HCT116 (cell line): ENCODE results near the gene XG. TPM values are rescaled to one million over a fixed set of nuclear protein-coding genes. Genes with fewer than 3 reads are reported as not detected.
"Not testable (repeated sequence)": the region's sequence is repeated elsewhere in the genome, so short reads cannot be mapped to it uniquely, and the experiment has no call there.

ENCODE experiments used
- ATAC-seq: fragments of 200-7000 bp; cut with Tn5 transposase; 2 replicates; pipeline ENCODE4 v1.9.1; 2020; ENCODE audit warnings: mild to moderate bottlenecking, moderate library complexity
- BruUV-seq: library from RNA; stranded (reverse); fragments of 400-500 nt; replicated peaks from 2 replicates; lab custom pipeline; 2021; lab: Mats Ljungman, UMichigan
- CTCF ChIA-PET: fragments of 300-600 bp; sonication (Branson Sonifier 250); formaldehyde crosslinking; loops from one replicate; lab custom pipeline; 2021; ENCODE audit warnings: antibody characterized with exemption; lab: Charles Lee
- POLR2A ChIA-PET: fragments of 300-600, 350-600 bp; sonication (Branson Sonifier 250); formaldehyde crosslinking; loops from one replicate; lab custom pipeline; 2021; ENCODE audit warnings: antibody characterized with exemption; lab: Charles Lee
- RAD21 ChIA-PET, 2 experiments: fragments of 300-600 bp; sonication (Branson Sonifier 250); formaldehyde crosslinking; loops; one replicate each; lab custom pipeline; 2023; ENCODE audit warnings: low total read pairs in 2 of 2; ENCODE audit not compliant: uncharacterized antibody in 2 of 2, unreplicated experiment in 2 of 2, low non-redundant PET in 1 of 2; lab: Charles Lee
- DNase-seq: peaks from one replicate; pipeline ENCODE4 v3.0.0-alpha.2; 2010; ENCODE audit warnings: low read depth, low spot score
- H2AFZ ChIP-seq: fragments of 200-600 bp; shearing (Covaris generic), sonication (generic); 2 replicates; pipeline ENCODE4 v1.6.1; 2017; ENCODE audit warnings: low read depth, mixed run types, mixed read lengths, antibody characterized with exemption, low read length; ENCODE audit not compliant: poor library complexity, severe bottlenecking
- H3K27ac ChIP-seq: 2 replicates; pipeline ENCODE4 v1.5.1; 2012; ENCODE audit warnings: low read depth, low read length
- H3K27me3 ChIP-seq: fragments of 200-600 bp; sonication (generic); 2 replicates; pipeline ENCODE4 v1.6.1; 2016; ENCODE audit warnings: mixed run types, low read length, mixed read lengths; ENCODE audit not compliant: insufficient read depth
- H3K36me3 ChIP-seq, 2 experiments: fragments of 200-500 bp in 1 of 2; fragments of 200-600 bp in 1 of 2; sonication (Bioruptor generic) in 1 of 2; sonication (generic) in 1 of 2; 2 replicates each; pipeline versions ENCODE4 v1.5.1 to v1.6.1; 2014 to 2016; ENCODE audit warnings: low read length in 2 of 2, inconsistent platforms in 1 of 2, mixed read lengths in 1 of 2, mixed run types in 1 of 2; ENCODE audit not compliant: insufficient read depth in 2 of 2, control insufficient read depth in 1 of 2
- H3K4me1 ChIP-seq, 2 experiments: fragments of 200-600 bp in 1 of 2; sonication (generic) in 1 of 2; 2 replicates each; pipeline versions ENCODE4 v1.5.1 to v1.6.1; 2012 to 2017; ENCODE audit warnings: low read length in 2 of 2, inconsistent platforms in 1 of 2, mild to moderate bottlenecking in 1 of 2, mixed read lengths in 1 of 2, mixed run types in 1 of 2, moderate library complexity in 1 of 2; ENCODE audit not compliant: insufficient read depth in 2 of 2, control insufficient read depth in 1 of 2
- H3K4me2 ChIP-seq: fragments of 200-600 bp; sonication (generic); 2 replicates; pipeline ENCODE4 v1.6.1; 2017; ENCODE audit warnings: mixed run types, low read length, mixed read lengths
- H3K4me3 ChIP-seq, 2 experiments: fragments of 200-600 bp in 1 of 2; sonication (generic) in 1 of 2; replicated peaks in 1 of 2; 2 replicates each; pipeline ENCODE4 v1.5.1; 2011 to 2016; ENCODE audit warnings: low read length in 2 of 2, control low read depth in 1 of 2, low read depth in 1 of 2, mild to moderate bottlenecking in 1 of 2, mixed read lengths in 1 of 2, mixed run types in 1 of 2
- H3K79me2 ChIP-seq: fragments of 200-600 bp; sonication (generic); 2 replicates; pipeline ENCODE4 v1.6.1; 2017; ENCODE audit warnings: mild to moderate bottlenecking, mixed run types, low read length, moderate library complexity, mixed read lengths; ENCODE audit not compliant: insufficient read depth
- H3K9ac ChIP-seq: fragments of 200-600 bp; sonication (generic); 2 replicates; pipeline ENCODE4 v1.6.1; 2016; ENCODE audit warnings: low read length, mixed read lengths
- H3K9me2 ChIP-seq: fragments of 200-600 bp; sonication (generic), shearing (Covaris generic); 2 replicates; pipeline ENCODE4 v1.6.1; 2017; ENCODE audit warnings: mixed run types, mild to moderate bottlenecking, moderate library complexity; ENCODE audit not compliant: insufficient read depth
- H3K9me3 ChIP-seq, 2 experiments: fragments of 200-500 bp in 1 of 2; fragments of 200-600 bp in 1 of 2; sonication (Bioruptor generic) in 1 of 2; sonication (generic) in 1 of 2; 2 replicates each; pipeline ENCODE4 v1.6.1; 2014 to 2017; ENCODE audit warnings: low read length in 2 of 2, mixed read lengths in 2 of 2, inconsistent platforms in 1 of 2, low read depth in 1 of 2, mild to moderate bottlenecking in 1 of 2, mixed run types in 1 of 2, moderate library complexity in 1 of 2; ENCODE audit not compliant: control insufficient read depth in 1 of 2, insufficient read depth in 1 of 2
- H4K20me1 ChIP-seq: fragments of 200-600 bp; sonication (generic), shearing (Covaris generic); 2 replicates; pipeline ENCODE4 v1.6.1; 2017; ENCODE audit warnings: mixed run types, mild to moderate bottlenecking, moderate library complexity; ENCODE audit not compliant: insufficient read depth
- CEBPB ChIP-seq: IDR thresholded peaks from 2 replicates; pipeline ENCODE4 v1.6.1; 2012; ENCODE audit warnings: low read depth
- ELF1 ChIP-seq: IDR thresholded peaks from 2 replicates; pipeline ENCODE4 v1.6.1; 2012; ENCODE audit warnings: low read depth, borderline replicate concordance
- EZH2 ChIP-seq: fragments of 200-600 bp; sonication (generic); IDR thresholded peaks from 2 replicates; pipeline ENCODE4 v1.6.1; 2017; ENCODE audit warnings: antibody characterized with exemption, mixed run types
- FOSL1 ChIP-seq: IDR thresholded peaks from 2 replicates; pipeline ENCODE4 v1.6.1; 2012; ENCODE audit warnings: low read depth
- POLR2AphosphoS5 ChIP-seq: IDR thresholded peaks from 2 replicates; pipeline ENCODE4 v1.6.1; 2011; ENCODE audit warnings: mild to moderate bottlenecking, low read depth, low read length, moderate library complexity
- SIN3A ChIP-seq: IDR thresholded peaks from 2 replicates; pipeline ENCODE4 v1.6.1; 2012; ENCODE audit warnings: low read depth
- SP1 ChIP-seq: IDR thresholded peaks from 2 replicates; pipeline ENCODE4 v1.6.1; 2012; ENCODE audit warnings: low read depth
- intact Hi-C: fragments of 100-400 bp; cut with micrococcal nuclease; formaldehyde crosslinking; loops from 2 replicates; pipeline ENCODE4 v1.10.0; 2022
- total RNA-seq: library from RNA; stranded (reverse); gene quantifications from one replicate; pipeline ENCODE4 v1.2.1, GENCODE V29; 2021; ENCODE audit not compliant: unreplicated experiment
- TF ChIP-seq, protein P1 (sequence below), 3 experiments: fragments of 200-600 bp in 1 of 3; sonication (generic) in 1 of 3; IDR thresholded peaks in 2 of 3; conservative IDR thresholded peaks in 1 of 3; 2 replicates each; pipeline ENCODE4 v1.5.1; 2012 to 2017; ENCODE audit warnings: low read depth in 2 of 3, low read length in 2 of 3, antibody characterized with exemption in 1 of 3, borderline replicate concordance in 1 of 3, control low read depth in 1 of 3, mild to moderate bottlenecking in 1 of 3, mixed read lengths in 1 of 3, mixed run types in 1 of 3, moderate library complexity in 1 of 3; ENCODE audit not compliant: insufficient read depth in 1 of 3
- TF ChIP-seq, protein P2 (sequence below): IDR thresholded peaks from 2 replicates; pipeline ENCODE4 v1.6.1; 2012; ENCODE audit warnings: low read depth

The XG gene
- total RNA-seq, 1 experiment from 2014 or later = not detected

DNA sequence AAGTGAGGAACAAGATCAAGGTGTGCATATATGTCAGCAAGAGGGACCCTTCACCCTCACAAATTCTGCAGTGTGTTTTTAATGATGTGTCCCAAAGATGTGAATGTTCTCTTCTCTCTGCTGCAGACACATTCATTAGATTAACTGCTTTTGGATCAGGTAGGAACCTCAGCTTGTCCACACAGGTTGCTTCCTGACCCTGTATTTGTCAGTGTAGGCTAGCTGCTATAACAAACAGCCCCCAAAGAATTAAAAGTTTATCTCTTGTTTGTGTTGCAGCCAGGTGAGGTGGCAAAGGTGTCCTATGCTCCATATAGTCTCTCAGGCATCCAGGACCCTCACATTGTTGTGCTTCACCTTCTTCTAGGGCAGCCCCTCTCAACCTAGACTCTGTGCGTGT lies 17.8 kb downstream of the XG start:
- Histone ChIP-seq H3K9me2 (no peaks in the 10 kb centered on the region), H3K4me2 (no peak overlapping the region), H3K4me1 (peaks cover 0 to 9% of the 10 kb centered on the region in 2 experiments; a peak in 1 of 4 replicates), H2AFZ (no peak overlapping the region), H3K9me3 (no peaks in the 10 kb centered on the region), H3K27ac (no peak overlapping the region), H3K9ac (no peak overlapping the region), H3K27me3 (no peaks in the 10 kb centered on the region), H3K4me3 (no peak overlapping the region), H3K79me2 (no peaks in the 10 kb centered on the region), H3K36me3 (no peaks in the 10 kb centered on the region), H4K20me1 (no peaks in the 10 kb centered on the region)
- RAD21 ChIA-PET = no interaction called here
- TF ChIP-seq SP1 (no peak), SIN3A (no peak), ELF1 (no peak), EZH2 (no peak), POLR2AphosphoS5 (no peak), CEBPB (no peak), FOSL1 (no peak)
- TF ChIP-seq, protein P1, sequence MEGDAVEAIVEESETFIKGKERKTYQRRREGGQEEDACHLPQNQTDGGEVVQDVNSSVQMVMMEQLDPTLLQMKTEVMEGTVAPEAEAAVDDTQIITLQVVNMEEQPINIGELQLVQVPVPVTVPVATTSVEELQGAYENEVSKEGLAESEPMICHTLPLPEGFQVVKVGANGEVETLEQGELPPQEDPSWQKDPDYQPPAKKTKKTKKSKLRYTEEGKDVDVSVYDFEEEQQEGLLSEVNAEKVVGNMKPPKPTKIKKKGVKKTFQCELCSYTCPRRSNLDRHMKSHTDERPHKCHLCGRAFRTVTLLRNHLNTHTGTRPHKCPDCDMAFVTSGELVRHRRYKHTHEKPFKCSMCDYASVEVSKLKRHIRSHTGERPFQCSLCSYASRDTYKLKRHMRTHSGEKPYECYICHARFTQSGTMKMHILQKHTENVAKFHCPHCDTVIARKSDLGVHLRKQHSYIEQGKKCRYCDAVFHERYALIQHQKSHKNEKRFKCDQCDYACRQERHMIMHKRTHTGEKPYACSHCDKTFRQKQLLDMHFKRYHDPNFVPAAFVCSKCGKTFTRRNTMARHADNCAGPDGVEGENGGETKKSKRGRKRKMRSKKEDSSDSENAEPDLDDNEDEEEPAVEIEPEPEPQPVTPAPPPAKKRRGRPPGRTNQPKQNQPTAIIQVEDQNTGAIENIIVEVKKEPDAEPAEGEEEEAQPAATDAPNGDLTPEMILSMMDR (IDR thresholded peaks at IDR 0.05 in 2 of 3, conservative IDR thresholded peaks at IDR 0.05 in 1 of 3; ENCODE audit: borderline replicate concordance in 1 of 3, insufficient read depth in 1 of 3, low read depth in 2 of 3, low read length in 2 of 3) = no peak
- TF ChIP-seq, protein P2, sequence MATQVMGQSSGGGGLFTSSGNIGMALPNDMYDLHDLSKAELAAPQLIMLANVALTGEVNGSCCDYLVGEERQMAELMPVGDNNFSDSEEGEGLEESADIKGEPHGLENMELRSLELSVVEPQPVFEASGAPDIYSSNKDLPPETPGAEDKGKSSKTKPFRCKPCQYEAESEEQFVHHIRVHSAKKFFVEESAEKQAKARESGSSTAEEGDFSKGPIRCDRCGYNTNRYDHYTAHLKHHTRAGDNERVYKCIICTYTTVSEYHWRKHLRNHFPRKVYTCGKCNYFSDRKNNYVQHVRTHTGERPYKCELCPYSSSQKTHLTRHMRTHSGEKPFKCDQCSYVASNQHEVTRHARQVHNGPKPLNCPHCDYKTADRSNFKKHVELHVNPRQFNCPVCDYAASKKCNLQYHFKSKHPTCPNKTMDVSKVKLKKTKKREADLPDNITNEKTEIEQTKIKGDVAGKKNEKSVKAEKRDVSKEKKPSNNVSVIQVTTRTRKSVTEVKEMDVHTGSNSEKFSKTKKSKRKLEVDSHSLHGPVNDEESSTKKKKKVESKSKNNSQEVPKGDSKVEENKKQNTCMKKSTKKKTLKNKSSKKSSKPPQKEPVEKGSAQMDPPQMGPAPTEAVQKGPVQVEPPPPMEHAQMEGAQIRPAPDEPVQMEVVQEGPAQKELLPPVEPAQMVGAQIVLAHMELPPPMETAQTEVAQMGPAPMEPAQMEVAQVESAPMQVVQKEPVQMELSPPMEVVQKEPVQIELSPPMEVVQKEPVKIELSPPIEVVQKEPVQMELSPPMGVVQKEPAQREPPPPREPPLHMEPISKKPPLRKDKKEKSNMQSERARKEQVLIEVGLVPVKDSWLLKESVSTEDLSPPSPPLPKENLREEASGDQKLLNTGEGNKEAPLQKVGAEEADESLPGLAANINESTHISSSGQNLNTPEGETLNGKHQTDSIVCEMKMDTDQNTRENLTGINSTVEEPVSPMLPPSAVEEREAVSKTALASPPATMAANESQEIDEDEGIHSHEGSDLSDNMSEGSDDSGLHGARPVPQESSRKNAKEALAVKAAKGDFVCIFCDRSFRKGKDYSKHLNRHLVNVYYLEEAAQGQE = no peak
- POLR2A ChIA-PET = no interaction called here
- intact Hi-C loops = no loop called here
- ATAC-seq = no peak
- CTCF ChIA-PET = no interaction called here
- no peak for DNase-seq
- no TSS peak for BruUV-seq

DNA sequence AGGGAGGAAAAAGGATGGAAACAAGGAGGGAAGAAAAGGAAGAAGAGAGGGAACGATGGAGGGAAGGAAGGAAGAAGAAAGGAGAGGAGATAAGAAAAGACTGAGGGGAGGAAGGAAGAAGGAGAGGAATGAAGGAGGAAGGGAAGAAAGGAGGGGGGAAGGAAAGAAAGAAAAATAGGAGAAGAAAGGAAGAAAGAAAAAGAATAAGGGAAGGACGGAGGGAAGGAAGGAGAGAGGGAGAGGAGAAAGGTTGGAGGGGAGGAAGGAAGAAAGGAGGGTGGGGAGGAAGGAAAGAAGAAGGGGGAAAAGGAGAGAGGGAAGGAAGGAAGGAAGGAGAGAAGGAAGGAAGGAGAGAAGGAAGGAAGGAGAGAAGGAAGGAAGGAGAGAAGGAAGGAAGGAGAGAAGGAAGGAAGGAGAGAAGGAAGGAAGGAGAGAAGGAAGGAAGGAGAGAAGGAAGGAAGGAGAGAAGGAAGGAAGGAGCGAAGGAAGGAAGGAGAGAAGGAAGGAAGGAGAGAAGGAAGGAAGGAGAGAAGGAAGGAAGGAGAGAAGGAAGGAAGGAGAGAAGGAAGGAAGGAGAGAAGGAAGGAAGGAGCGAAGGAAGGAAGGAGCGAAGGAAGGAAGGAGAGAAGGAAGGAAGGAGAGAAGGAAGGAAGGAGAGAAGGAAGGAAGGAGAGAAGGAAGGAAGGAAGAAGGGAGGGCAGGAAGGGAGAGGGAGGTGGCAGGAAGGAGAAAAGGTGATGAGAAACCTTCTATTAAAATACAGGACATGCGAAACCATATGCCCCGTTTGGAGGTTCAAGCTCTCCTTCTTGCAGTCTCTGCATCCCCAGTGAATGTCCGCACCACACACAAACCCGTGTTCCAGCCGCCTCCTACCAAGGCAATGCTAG lies 21.6 kb downstream of the XG start:
- H3K79me2 ChIP-seq, H3K4me1 ChIP-seq, H3K9ac ChIP-seq, CTCF ChIA-PET, H3K27me3 ChIP-seq, DNase-seq, POLR2A ChIA-PET, RAD21 ChIA-PET, H3K36me3 ChIP-seq, H4K20me1 ChIP-seq, intact Hi-C loops, H3K4me2 ChIP-seq, H3K9me3 ChIP-seq, H3K9me2 ChIP-seq, H3K27ac ChIP-seq, ATAC-seq, BruUV-seq, H2AFZ ChIP-seq, H3K4me3 ChIP-seq: not testable (repeated sequence)
